GM21360 (cell line): ENCODE results near the gene FARSA.
"Not testable (repeated sequence)": the region's sequence is repeated elsewhere in the genome, so short reads cannot be mapped to it uniquely, and the experiment has no call there.

ENCODE experiments used
- ATAC-seq: cut with Tn5 transposase; IDR thresholded peaks from one replicate; pipeline ENCODE4 v1.9.1; 2021; ENCODE audit warnings: mild to moderate bottlenecking, moderate library complexity; ENCODE audit not compliant: unreplicated experiment

Gene FARSA

GRCh38 chr19:12937927-12938778 lies 4.6 kb upstream of the FARSA start, which contains the start of gene CALR:
Gene CALR, plus strand, starts transcription at chr19:12938609. Its CDS starts 71 bp downstream, at chr19:12938680.
- ATAC-seq = peak; percentile 74

- no peak for ATAC-seq
Measured at GRCh38 chr19:12937093-12937926, 3.8 kb upstream of the FARSA start.

- ATAC-seq = no peak
Measured at GRCh38 chr19:12936582-12936981, 3.1 kb upstream of the FARSA start.

GRCh38 chr19:12935071-12935470 lies 1.6 kb upstream of the FARSA start:
- no peak for ATAC-seq

- no peak for ATAC-seq
Measured at GRCh38 chr19:12932392-12933286, 872 bp downstream of the FARSA start.

- ATAC-seq = no peak
Measured at GRCh38 chr19:12930002-12930645, 3.4 kb downstream of the FARSA start.

GRCh38 chr19:12924621-12925310 lies 8.7 kb downstream of the FARSA start:
- ATAC-seq = no peak

GRCh38 chr19:12922959-12923358 lies 10.6 kb downstream of the FARSA start:
- ATAC-seq = no peak

GRCh38 chr19:12921047-12921446 lies 12.5 kb downstream of the FARSA start:
- no peak for ATAC-seq

- no peak for ATAC-seq
Measured at GRCh38 chr19:12918253-12918652, 15.3 kb downstream of the FARSA start.

GRCh38 chr19:12915860-12916259 lies 17.7 kb downstream of the FARSA start:
- ATAC-seq = not testable (repeated sequence)

GRCh38 chr19:12913851-12914690 lies 19.4 kb downstream of the FARSA start:
- no peak for ATAC-seq

GRCh38 chr19:12913011-12913561 lies 20.4 kb downstream of the FARSA start:
- ATAC-seq = no peak

- no peak for ATAC-seq
Measured at GRCh38 chr19:12912571-12912970, 20.9 kb downstream of the FARSA start.

- no peak for ATAC-seq
Measured at GRCh38 chr19:12907166-12907565, 26.3 kb downstream of the FARSA start.

- no peak for ATAC-seq
Measured at GRCh38 chr19:12899891-12900518, 33.5 kb downstream of the FARSA start.

- ATAC-seq = no peak
Measured at GRCh38 chr19:12896460-12896859, 37.1 kb downstream of the FARSA start.

- no peak for ATAC-seq
Measured at GRCh38 chr19:12893582-12893981, 39.9 kb downstream of the FARSA start.
